ENCODE data around the gene CUBN.

CUBN gene

GRCh38 chr10:17134282-17134681 lies 4.7 kb upstream of the CUBN start:
- Histone ChIP-seq H3K27ac (no peak overlapping the region), H3K4me3 (no peak overlapping the region)
- TF ChIP-seq CTCF (IDR thresholded peaks at IDR 0.05) = no peak
- DNase-seq (ENCODE audit: low spot score) = no peak

- TF ChIP-seq CTCF (IDR thresholded peaks at IDR 0.05) = no peak
- DNase-seq (ENCODE audit: low spot score) = no peak
- Histone ChIP-seq H3K4me3 (no peak overlapping the region), H3K27ac (no peak overlapping the region)
Observed at GRCh38 chr10:17128261-17128660, 1.4 kb downstream of the CUBN start.

- Histone ChIP-seq H3K4me3 (no peak overlapping the region), H3K27ac (no peak overlapping the region)
- no peak for DNase-seq (ENCODE audit: low spot score)
- no peak for TF ChIP-seq CTCF (IDR thresholded peaks at IDR 0.05)
Observed at GRCh38 chr10:17126327-17126726, 3.3 kb downstream of the CUBN start.

GRCh38 chr10:17125206-17125893 lies 4.3 kb downstream of the CUBN start:
- Histone ChIP-seq H3K4me3 (no peak overlapping the region), H3K27ac (no peak overlapping the region)
- no peak for TF ChIP-seq CTCF (IDR thresholded peaks at IDR 0.05)
- DNase-seq (ENCODE audit: low spot score) = no peak

- H3K4me3 ChIP-seq = no peak overlapping the region
- no peak for TF ChIP-seq CTCF (IDR thresholded peaks at IDR 0.05)
- H3K27ac ChIP-seq = no peak overlapping the region
- no peak for DNase-seq (ENCODE audit: low spot score)
Observed at GRCh38 chr10:17123961-17124360, 5.7 kb downstream of the CUBN start.

GRCh38 chr10:17122726-17123661 lies 6.6 kb downstream of the CUBN start:
- no peak for TF ChIP-seq CTCF (IDR thresholded peaks at IDR 0.05)
- Histone ChIP-seq H3K27ac (no peak overlapping the region), H3K4me3 (no peak overlapping the region)
- no peak for DNase-seq (ENCODE audit: low spot score)

All from coronary artery (tissue), 2 donors.